Liver (tissue), 3 donors: ENCODE measurements around the gene LRMDA.

Experiments used
- CTCF ChIP-seq: fragments of 150-350 bp; IDR thresholded peaks from 2 replicates; pipeline ENCODE4 v1.5.1; 2017; ENCODE audit warnings: improper control_type of control experiment, low read depth, low read length; ENCODE audit not compliant: missing input control
- EGR1 ChIP-seq, 2 donors: IDR thresholded peaks; 2 replicates each; pipeline ENCODE4 v1.6.1; 2016 to 2018; ENCODE audit warnings: antibody characterized with exemption in 2 of 2, low read depth in 2 of 2
- FOXA1 ChIP-seq: IDR thresholded peaks from 2 replicates; pipeline ENCODE4 v1.6.1; 2016; ENCODE audit warnings: antibody characterized with exemption
- GABPA ChIP-seq, 2 donors: IDR thresholded peaks in 1 of 2; conservative IDR thresholded peaks in 1 of 2; 2 replicates each; pipeline ENCODE4 v1.6.1; 2016; ENCODE audit warnings: antibody characterized with exemption in 2 of 2, mild to moderate bottlenecking in 1 of 2, moderate library complexity in 1 of 2
- JUND ChIP-seq, 2 donors: IDR thresholded peaks; 2 replicates each; pipeline ENCODE4 v1.6.1; 2016; ENCODE audit warnings: antibody characterized with exemption in 2 of 2
- SP1 ChIP-seq: IDR thresholded peaks from 2 replicates; pipeline ENCODE4 v1.6.1; 2018; ENCODE audit warnings: antibody characterized with exemption, mild to moderate bottlenecking
- TAF1 ChIP-seq: conservative IDR thresholded peaks from 2 replicates; pipeline ENCODE4 v1.6.1; 2016; ENCODE audit warnings: antibody characterized with exemption, mild to moderate bottlenecking
- donor health status: healthy.
- donor health status: healthy.

GRCh38 chr10:76031099-76031498, 599.7 kb downstream of the LRMDA start:
- TF ChIP-seq CTCF (no peak), TAF1 (no peak), EGR1 (IDR thresholded peaks at IDR 0.05; ENCODE audit: low read depth in 2 of 2) (no peak), GABPA (IDR thresholded peaks at IDR 0.05 in 1 of 2, conservative IDR thresholded peaks at IDR 0.05 in 1 of 2) (no peak), SP1 (no peak), JUND (IDR thresholded peaks at IDR 0.05) (no peak), FOXA1 (no peak)
